Stimulated activated CD8-positive, alpha-beta memory T cell treated with anti-CD3 and anti-CD28 coated beads, Interleukin-4, amount 100 ng/mL, for 1 hour (primary cell): ENCODE results near the gene TCFL5.

Source experiments
- DNase-seq, 2 donors: peaks; one replicate each; pipeline ENCODE4 v3.0.0-alpha.2; 2020; ENCODE audit warnings: low read depth in 2 of 2, low spot score in 1 of 2

TCFL5 gene

DNA sequence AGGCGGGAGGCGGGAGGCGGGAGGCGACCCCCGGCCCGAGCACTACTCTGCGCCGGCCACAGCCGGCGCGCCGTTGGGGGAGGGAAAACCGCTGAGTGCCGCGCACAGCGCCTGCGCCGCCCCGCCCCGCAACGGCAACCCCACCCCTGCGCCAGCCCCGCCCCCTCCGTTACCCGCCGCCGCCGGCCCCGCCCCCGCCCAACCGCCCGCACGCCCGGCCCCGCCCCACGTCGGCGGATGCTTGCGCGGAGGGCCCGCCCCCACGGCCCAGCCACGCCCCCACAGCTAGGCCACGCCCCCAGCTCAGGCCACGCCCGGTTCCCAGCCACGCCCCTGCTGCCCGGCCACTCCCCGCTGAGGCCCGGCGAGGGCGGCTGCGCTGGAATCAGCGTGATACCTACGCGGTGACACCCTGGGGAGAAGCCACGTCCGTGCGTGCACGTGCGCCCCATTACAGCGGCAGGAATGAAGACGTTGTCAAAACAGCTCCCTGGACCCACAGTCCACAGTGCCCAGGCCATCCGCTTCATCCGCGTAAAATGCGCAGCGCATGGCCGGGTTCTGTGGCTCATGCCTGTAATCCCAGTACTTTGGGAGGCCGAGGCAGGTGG, at the start of gene TCFL5:
TSS of gene TCFL5 (minus strand) at position 97 of the 611 bp plus-strand sequence. CDS start 152 bp downstream, outside the sequence.
- peak; percentile 92 to 94 for DNase-seq

GRCh38 chr20:62910777-62911497, 49.3 kb upstream of the TCFL5 start:
- no peak for DNase-seq

DNA sequence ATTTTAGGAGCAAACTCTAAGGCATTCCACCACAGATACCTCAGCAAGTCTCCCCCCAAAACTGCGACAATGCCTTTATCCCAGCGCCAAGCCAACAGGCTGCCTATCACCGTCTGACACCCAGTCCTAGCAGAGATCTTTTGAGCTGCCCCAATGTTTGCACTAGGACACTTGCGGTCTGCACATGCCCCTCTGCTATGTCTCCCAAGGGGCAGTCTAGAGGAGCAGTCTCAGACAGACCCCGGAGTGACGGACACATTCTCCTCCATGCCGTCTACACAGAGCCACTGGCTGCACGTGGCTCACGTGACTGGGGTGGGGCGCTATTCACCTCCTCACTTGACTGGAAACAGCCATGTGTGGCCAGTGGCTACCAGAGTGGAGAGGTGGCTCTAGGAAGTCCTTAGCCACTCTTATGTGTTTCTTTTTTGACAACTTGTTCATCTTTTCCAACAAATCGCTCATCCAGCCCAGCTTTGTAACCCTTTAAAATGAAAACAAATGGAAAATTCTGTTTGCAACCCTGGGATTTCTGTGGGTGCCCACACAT, 48.7 kb upstream of the TCFL5 start:
- DNase-seq = no peak

DNA sequence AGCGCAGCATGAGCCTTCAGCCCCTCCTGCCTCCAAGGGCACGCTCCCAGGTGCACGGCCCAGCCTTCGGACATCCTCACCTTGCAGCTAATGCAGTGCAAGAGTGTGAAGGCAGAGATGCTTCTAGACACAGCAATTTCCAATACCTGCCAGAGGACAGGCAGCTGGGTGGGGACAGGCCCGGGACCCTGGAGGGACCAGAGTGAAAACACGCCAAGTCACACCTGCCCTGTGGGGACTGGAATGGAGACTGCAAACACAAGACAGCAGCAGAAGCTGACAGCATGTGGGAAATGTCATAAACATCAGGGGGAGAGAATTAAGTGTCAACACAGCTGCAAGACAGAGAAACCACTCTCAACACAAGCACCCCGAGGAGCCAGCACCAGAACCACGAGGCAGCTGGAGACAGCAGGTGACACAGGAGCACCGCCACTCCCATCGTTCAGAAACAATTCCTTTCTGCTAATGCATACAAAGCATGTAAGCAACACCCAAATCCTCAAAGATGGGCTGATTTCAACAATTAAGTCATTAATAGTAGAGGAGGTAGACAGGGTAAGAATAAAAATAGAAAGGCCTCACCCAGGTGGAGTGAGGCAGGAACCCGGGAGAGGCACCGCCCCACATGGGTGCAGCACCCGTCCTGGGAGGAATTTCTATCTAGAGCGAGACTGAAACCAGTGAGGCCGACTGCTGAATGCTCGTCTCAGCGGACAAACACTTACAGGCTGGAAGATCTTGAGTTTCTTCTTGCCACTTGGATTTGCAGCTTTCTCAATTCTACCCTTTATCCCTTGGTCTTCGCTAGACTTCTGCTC, 47.6 kb upstream of the TCFL5 start:
- DNase-seq = no peak

- DNase-seq = no peak
These were observed 46.0 kb upstream of the TCFL5 start for GRCh38 chr20:62907384-62908317.

- DNase-seq = no peak
These were observed 45.2 kb upstream of the TCFL5 start for GRCh38 chr20:62906647-62907375.

DNA sequence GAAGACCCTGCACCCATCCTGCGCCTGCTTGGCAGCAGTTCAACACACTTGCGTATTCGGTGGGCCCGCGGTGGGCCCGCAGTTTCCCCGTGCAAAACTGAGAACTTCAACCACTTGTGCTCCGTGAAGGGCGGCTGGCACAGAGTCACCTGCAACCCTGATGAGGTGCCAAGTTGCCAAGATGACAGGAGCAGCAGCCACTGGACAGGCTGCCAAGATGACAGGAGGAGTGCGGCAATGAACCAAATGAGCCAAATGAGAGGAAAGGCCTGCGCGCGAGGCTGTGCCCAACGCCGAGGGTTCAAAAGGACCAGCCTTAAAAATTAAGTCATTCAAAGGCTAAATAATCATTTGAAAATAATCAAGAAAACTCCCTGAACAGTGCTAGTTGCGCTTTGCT, 44.6 kb upstream of the TCFL5 start:
- no peak for DNase-seq

DNA sequence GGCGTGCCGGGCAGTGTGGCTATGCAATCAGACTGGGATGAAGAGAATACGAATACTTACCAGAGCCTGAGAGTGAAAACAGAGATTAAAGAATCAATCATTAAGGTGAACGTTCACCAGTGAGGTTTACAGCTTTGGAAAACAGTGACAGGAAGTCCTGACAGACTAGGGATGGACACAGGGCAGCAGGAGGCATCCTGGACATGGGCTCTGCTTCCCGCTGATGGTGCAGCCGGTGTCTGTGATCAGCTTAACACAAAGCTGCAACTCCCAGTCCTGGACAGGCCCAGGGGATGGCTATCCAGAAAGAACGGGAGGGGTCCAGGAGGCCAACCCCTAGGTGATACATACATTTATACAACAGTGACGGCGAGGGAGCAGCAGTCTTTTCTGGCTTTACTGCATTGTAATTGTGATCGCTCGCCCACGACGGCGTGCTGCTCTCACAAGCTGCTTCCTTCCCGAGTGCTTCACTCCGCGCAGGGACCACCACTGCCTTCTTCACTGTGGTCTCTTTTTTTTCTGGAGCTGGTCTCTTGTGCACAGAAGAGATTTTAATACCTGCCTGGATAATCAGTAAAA, 44.0 kb upstream of the TCFL5 start:
- no peak for DNase-seq

DNA sequence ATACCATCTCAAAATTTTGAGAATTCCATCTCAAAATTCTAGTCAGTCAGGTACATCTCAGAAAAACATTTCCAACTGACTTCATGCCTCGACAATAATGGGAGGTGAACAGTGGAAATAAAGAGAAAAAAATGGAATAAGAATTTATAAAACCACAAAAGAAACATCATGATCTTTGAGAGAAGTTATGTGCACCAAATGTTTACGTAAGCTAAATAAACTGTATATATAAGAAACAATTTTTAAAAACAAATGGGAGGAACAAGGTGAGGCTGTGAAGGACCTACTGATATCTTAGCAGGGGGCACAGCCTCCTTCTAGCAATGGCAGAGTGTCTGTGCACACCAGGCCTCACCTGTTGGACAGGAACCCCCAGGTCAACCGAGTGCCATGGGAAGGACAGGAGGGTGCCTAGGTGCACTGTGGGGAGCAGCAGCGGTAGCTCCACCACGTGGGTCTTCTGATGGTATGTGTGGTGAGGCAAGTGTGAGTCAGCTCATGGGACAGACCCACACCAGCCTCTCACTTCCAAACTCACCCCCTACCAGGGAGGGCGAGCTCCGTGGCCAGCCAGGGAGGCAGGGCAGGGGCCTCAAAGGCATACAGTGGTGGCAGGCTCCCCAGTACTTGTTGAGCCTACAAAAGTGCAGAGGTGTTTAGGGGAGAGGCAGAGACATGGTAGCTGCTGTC, 41.4 kb upstream of the TCFL5 start:
- no peak for DNase-seq

DNA sequence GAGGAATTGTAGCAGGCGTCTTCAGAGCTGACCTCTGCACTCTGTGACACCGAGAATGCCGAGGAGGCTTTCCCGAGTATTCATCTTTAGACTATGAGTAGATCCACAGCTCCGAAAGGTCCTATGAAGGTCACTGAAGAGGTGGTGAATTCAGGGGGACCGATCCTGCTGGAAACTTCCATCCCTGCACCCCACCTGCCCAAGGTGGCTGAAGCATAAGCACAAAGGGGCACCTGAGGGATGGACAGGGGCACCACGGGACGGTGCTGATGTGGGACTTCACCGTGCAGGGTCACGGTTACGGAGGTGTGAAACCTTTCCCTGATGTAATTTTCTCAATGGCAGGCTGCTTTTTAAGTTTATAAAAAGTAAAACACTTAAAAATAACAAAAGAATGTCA, 40.3 kb upstream of the TCFL5 start:
- DNase-seq = no peak

GRCh38 chr20:62900692-62901584, 39.3 kb upstream of the TCFL5 start:
- DNase-seq = no peak

DNA sequence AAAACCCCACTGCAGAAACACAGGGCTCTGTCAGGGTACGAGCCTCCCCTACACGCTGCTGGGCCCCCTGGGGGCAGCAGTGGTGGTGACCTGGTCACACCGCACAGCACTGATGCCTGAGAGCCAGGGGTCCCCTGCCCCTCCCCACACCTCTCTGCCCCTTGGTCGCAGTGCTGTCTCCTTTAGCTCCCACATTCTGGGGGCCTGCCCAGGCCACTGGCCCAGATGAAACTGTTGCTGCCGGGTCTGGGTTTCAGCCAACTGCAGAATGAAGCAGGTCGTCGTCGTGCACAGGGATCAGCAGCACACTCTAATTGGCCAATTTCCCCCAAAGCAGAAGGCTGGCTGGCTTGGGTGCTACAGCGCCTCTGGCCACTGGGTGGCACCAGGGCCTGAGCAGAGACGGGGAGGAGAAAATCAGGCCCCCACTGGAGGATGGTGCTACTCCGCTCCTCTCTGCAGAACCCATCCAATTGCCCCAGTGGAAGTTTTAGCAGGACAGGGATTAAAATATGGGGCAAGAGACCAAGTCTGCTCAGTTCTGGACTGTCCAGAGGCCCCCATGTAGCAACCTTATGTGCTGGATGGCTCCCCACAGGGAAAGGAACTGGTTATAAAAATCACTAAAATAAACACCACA, 38.5 kb upstream of the TCFL5 start:
- DNase-seq = peak; percentile 49 to 53

DNA sequence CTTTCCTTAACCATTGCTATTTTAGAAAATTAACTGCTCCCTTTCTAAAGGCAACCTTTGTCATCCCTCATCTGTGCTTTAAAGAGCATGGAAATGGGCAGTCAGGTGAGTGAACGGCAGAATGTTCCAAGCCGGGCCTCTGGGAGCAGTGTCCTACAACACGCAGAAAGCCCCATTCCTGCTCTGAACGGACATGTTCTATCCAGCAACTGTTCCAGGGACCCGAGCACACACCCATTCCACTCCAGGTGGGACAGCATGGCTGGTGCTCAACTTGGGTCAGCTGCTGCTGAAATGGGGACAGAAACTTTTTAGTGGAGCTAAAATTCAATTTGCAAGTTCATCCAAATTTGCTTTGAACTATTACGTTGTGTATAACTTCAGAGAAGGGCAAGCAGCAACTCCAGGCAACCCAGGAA, 38.0 kb upstream of the TCFL5 start:
- no peak for DNase-seq

GRCh38 chr20:62898970-62899632, 37.5 kb upstream of the TCFL5 start:
- no peak for DNase-seq

DNA sequence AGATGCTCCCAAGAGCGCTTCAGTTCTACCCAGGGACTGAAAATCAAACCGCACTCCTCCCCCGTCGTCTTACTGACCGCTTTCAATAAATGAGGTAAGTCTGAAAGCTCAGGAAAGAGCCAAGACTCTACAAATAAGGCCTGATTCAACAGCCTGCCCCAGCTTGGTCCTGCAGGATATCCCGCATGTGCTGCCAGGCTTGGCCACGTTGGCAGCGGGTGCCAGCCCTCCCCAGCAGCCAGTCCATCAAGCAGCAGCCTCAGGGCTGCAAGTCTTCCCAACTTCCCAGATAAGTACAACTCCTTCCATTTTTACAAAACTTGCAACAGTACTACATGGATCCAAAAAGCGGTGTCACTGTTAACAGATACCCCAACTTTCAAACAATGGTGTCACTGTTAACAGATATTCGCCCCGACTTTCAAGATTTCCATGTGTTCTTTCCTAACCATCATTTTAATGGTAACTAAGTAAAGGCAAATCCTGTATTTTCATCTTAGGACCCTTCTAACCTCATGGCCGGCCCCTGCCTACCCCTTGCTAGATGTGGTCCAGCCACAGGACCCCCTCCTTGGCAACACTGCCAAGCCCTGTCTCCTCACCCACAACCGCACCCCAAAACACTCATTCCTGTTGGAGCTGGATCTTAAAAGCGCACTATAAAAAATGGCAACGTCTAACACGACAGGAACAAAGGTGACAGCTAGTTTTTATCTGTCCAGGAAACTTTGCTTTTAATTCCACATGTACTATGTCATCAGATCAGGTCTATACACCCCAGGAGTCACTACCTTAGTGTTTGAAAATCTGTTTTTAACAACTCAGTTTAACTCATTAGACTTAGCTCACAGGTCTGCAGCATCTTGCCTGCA, 36.7 kb upstream of the TCFL5 start:
- DNase-seq = no peak

GRCh38 chr20:62897666-62898065, 36.0 kb upstream of the TCFL5 start:
- DNase-seq = no peak
